NT2/D1 (cell line): ENCODE results near the gene MMP17.
A peak's percentile ranks its signal among the peaks of the same experiment; 100 is the strongest.

Source experiments
- DNase-seq: peaks from one replicate; pipeline ENCODE4 v3.0.0-alpha.2; 2011; ENCODE audit warnings: low read depth, low spot score
- H3K27me3 ChIP-seq: 2 replicates; pipeline ENCODE4 v1.6.0; 2011; ENCODE audit warnings: mild to moderate bottlenecking; ENCODE audit not compliant: insufficient read length, insufficient read depth
- H3K36me3 ChIP-seq: 2 replicates; pipeline ENCODE4 v1.6.1; 2011; ENCODE audit warnings: mild to moderate bottlenecking, low read length, mixed read lengths; ENCODE audit not compliant: insufficient read depth, insufficient read length
- H3K4me1 ChIP-seq: 2 replicates; pipeline ENCODE4 v1.5.1; 2011; ENCODE audit not compliant: insufficient read depth, insufficient read length
- H3K4me3 ChIP-seq: 2 replicates; pipeline ENCODE4 v1.5.1; 2011; ENCODE audit warnings: low read depth; ENCODE audit not compliant: insufficient read length
- H3K9ac ChIP-seq: 2 replicates; pipeline ENCODE4 v1.6.0; 2011; ENCODE audit warnings: low read depth; ENCODE audit not compliant: insufficient read length
- H3K9me3 ChIP-seq: 2 replicates; pipeline ENCODE4 v1.5.1; 2011; ENCODE audit warnings: mild to moderate bottlenecking, low read length; ENCODE audit not compliant: insufficient read depth
- SUZ12 ChIP-seq: IDR thresholded peaks from 2 replicates; pipeline ENCODE4 v1.6.1; 2011; ENCODE audit not compliant: insufficient read length, insufficient read depth; ENCODE audit errors: extremely low read depth
- YY1 ChIP-seq: IDR thresholded peaks from 2 replicates; pipeline ENCODE4 v1.6.1; 2011; ENCODE audit not compliant: insufficient read length, insufficient read depth
- ZNF274 ChIP-seq: IDR thresholded peaks from 2 replicates; pipeline ENCODE4 v1.6.1; 2011; ENCODE audit warnings: mild to moderate bottlenecking, low read depth, low read length

The MMP17 gene

GRCh38 chr12:131795690-131796410, 32.3 kb upstream of the MMP17 start:
- Histone ChIP-seq H3K4me3 (no peak overlapping the region), H3K36me3 (peaks cover 79% of the 10 kb centered on the region), H3K9me3 (no peaks in the 10 kb centered on the region), H3K9ac (peak overlapping the region; percentile 65), H3K27me3 (no peaks in the 10 kb centered on the region), H3K4me1 (peaks cover 25% of the 10 kb centered on the region)
- no peak for DNase-seq
- TF ChIP-seq ZNF274, result no peak

- Histone ChIP-seq H3K4me1 (peaks cover 25% of the 10 kb centered on the region), H3K4me3 (no peak overlapping the region), H3K27me3 (no peaks in the 10 kb centered on the region), H3K9me3 (no peaks in the 10 kb centered on the region), H3K9ac (no peak overlapping the region), H3K36me3 (peaks cover 75% of the 10 kb centered on the region)
- TF ChIP-seq YY1 (no peak), ZNF274 (no peak), SUZ12 (no peak)
- DNase-seq, result no peak
These were observed 31.8 kb upstream of the MMP17 start for GRCh38 chr12:131796411-131796736.

GRCh38 chr12:131796754-131797587, 31.2 kb upstream of the MMP17 start:
- Histone ChIP-seq H3K4me3 (no peak overlapping the region), H3K4me1 (peaks cover 23% of the 10 kb centered on the region), H3K36me3 (peaks cover 75% of the 10 kb centered on the region), H3K9ac (peak overlapping the region; percentile 62), H3K27me3 (no peaks in the 10 kb centered on the region), H3K9me3 (no peaks in the 10 kb centered on the region)
- no peak for TF ChIP-seq ZNF274
- no peak for DNase-seq

GRCh38 chr12:131797588-131797934, 30.6 kb upstream of the MMP17 start:
- no peaks in the 10 kb centered on the region for H3K9me3 ChIP-seq
- peak overlapping the region; percentile 62 for H3K9ac ChIP-seq
- peaks cover 75% of the 10 kb centered on the region for H3K36me3 ChIP-seq
- TF ChIP-seq SUZ12, result no peak
- TF ChIP-seq YY1, result no peak
- TF ChIP-seq ZNF274, result no peak
- no peak overlapping the region for H3K4me3 ChIP-seq
- no peaks in the 10 kb centered on the region for H3K27me3 ChIP-seq
- H3K4me1 ChIP-seq, result peaks cover 21% of the 10 kb centered on the region
- no peak for DNase-seq

GRCh38 chr12:131799195-131799594, 29.0 kb upstream of the MMP17 start:
- no peak for DNase-seq
- Histone ChIP-seq H3K27me3 (no peaks in the 10 kb centered on the region), H3K4me3 (no peak overlapping the region), H3K4me1 (peaks cover 19% of the 10 kb centered on the region), H3K9ac (no peak overlapping the region), H3K9me3 (no peaks in the 10 kb centered on the region), H3K36me3 (peaks cover 69% of the 10 kb centered on the region)
- TF ChIP-seq ZNF274 (no peak), YY1 (no peak), SUZ12 (no peak)

GRCh38 chr12:131799828-131800593, 28.2 kb upstream of the MMP17 start:
- DNase-seq, result no peak
- Histone ChIP-seq H3K9me3 (no peaks in the 10 kb centered on the region), H3K27me3 (no peaks in the 10 kb centered on the region), H3K9ac (no peak overlapping the region), H3K4me1 (peaks cover 15% of the 10 kb centered on the region), H3K36me3 (peaks cover 63% of the 10 kb centered on the region), H3K4me3 (no peak overlapping the region)
- TF ChIP-seq YY1 (no peak), SUZ12 (no peak), ZNF274 (no peak)

GRCh38 chr12:131800594-131801135, 27.5 kb upstream of the MMP17 start:
- Histone ChIP-seq H3K36me3 (peaks cover 56% of the 10 kb centered on the region), H3K9me3 (no peaks in the 10 kb centered on the region), H3K27me3 (no peaks in the 10 kb centered on the region), H3K9ac (no peak overlapping the region), H3K4me1 (peaks cover 9% of the 10 kb centered on the region), H3K4me3 (no peak overlapping the region)
- DNase-seq, result no peak
- no peak for TF ChIP-seq ZNF274
- no peak for TF ChIP-seq YY1
- TF ChIP-seq SUZ12, result no peak
